Activated CD4-positive, alpha-beta T cell treated with anti-CD3 and anti-CD28 coated beads, Interleukin-2, amount 10 ng/mL, durations not matched to agents 7 days and 5 days (primary cell): ENCODE measurements around the gene KRT84. TPM values are rescaled to one million over a fixed set of nuclear protein-coding genes. Genes with fewer than 3 reads are reported as not detected.

Experiments
- CTCF ChIA-PET: fragments of 350-600 bp; sonication (Branson Sonifier 250); formaldehyde crosslinking; loops from one replicate; lab custom pipeline; 2021; ENCODE audit warnings: antibody characterized with exemption; lab: Charles Lee
- POLR2A ChIA-PET: fragments of 350-600 bp; sonication (Branson Sonifier 250); formaldehyde crosslinking; loops from one replicate; lab custom pipeline; 2021; ENCODE audit warnings: antibody characterized with exemption; lab: Charles Lee
- DNase-seq: peaks from one replicate; pipeline ENCODE4 v3.0.0-alpha.2; 2020
- H3K27ac Mint-ChIP-seq: one replicate; pipeline ENCODE4 v1.8.0; 2021; ENCODE audit warnings: mild to moderate bottlenecking, moderate library complexity, mixed read lengths
- H3K27me3 Mint-ChIP-seq: one replicate; pipeline ENCODE4 v1.8.0; 2021; ENCODE audit warnings: mixed read lengths
- H3K36me3 Mint-ChIP-seq: one replicate; pipeline ENCODE4 v1.8.0; 2021; ENCODE audit warnings: low read depth, mixed read lengths
- H3K4me1 Mint-ChIP-seq: one replicate; pipeline ENCODE4 v1.8.0; 2021; ENCODE audit warnings: mixed read lengths
- H3K4me3 Mint-ChIP-seq: one replicate; pipeline ENCODE4 v1.8.0; 2021; ENCODE audit warnings: mild to moderate bottlenecking, moderate library complexity, mixed read lengths
- H3K9me3 Mint-ChIP-seq: one replicate; pipeline ENCODE4 v1.8.0; 2021; ENCODE audit warnings: mixed read lengths
- total RNA-seq, 2 experiments: library from RNA; stranded (reverse); gene quantifications; one replicate each; pipeline ENCODE4 v1.2.3, GENCODE V29; 2021

The KRT84 gene
- total RNA-seq, 2 experiments from 2014 or later, result not detected

GRCh38 chr12:52360663-52361271, 24.7 kb downstream of the KRT84 start:
- DNase-seq, result no peak
- CTCF ChIA-PET, result interaction anchor here (0.6 to 2.0 kb wide), 7 partner anchors 8 to 617 kb away, joined by 3 to 7 read pairs (median 3); no protein-coding TSS in a partner anchor

DNA sequence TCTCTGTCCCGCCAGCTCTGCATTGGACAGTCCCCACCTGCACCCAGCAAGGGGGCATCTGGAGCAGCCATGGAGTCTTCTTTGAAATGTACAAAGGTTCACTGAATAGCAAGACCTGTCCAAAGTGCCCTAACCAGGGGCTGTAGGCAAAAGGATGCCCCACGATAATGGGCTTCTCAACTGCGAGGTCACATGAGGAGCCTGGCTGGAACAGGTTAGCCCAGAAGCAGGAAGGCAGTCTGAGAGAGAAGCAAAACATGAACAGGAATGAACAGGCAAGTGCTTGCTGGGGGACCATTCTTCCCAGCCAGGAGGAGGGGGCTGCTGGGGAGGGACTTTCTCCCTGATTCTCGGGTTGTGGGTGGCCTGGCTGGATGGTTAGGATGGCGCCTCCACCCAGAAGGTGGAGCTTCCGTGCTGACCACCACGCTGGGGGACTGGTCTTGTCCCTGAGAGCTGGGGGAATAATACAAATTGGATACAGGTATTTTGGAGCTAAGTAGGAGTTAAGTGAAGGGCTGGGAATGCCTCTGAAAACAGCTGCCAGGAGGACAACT, 25.3 kb downstream of the KRT84 start:
- peaks cover 20% of the 10 kb centered on the region for H3K4me1 Mint-ChIP-seq
- no peak overlapping the region for H3K27ac Mint-ChIP-seq
- H3K9me3 Mint-ChIP-seq, result no peaks in the 10 kb centered on the region
- no peaks in the 10 kb centered on the region for H3K36me3 Mint-ChIP-seq
- ChIA-PET CTCF (interaction anchor here (1.4 kb wide), 1 partner anchor 80 kb away, joined by 3 read pairs; no protein-coding TSS in a partner anchor), POLR2A (no interaction called here)
- DNase-seq, result no peak
- no peak overlapping the region for H3K4me3 Mint-ChIP-seq
- H3K27me3 Mint-ChIP-seq, result peaks cover 2% of the 10 kb centered on the region

More at GRCh38 chr12:52360663-52361271, 24.7 kb downstream of the KRT84 start:
- peaks cover 2% of the 10 kb centered on the region for H3K27me3 Mint-ChIP-seq
- H3K9me3 Mint-ChIP-seq, result no peaks in the 10 kb centered on the region
- no peak overlapping the region for H3K27ac Mint-ChIP-seq
- POLR2A ChIA-PET, result no interaction called here
- H3K4me3 Mint-ChIP-seq, result no peak overlapping the region
- peaks cover 20% of the 10 kb centered on the region for H3K4me1 Mint-ChIP-seq
- H3K36me3 Mint-ChIP-seq, result no peaks in the 10 kb centered on the region

- Mint-ChIP-seq H3K27me3 (peaks cover 4% of the 10 kb centered on the region), H3K4me1 (peaks cover 20% of the 10 kb centered on the region), H3K27ac (no peak overlapping the region), H3K4me3 (no peak overlapping the region), H3K36me3 (no peaks in the 10 kb centered on the region), H3K9me3 (no peaks in the 10 kb centered on the region)
- DNase-seq, result no peak
- ChIA-PET CTCF (no interaction called here), POLR2A (no interaction called here)
These were observed 25.8 kb downstream of the KRT84 start for GRCh38 chr12:52359621-52360061.

- no peaks in the 10 kb centered on the region for H3K9me3 Mint-ChIP-seq
- DNase-seq, result peak; percentile 45
- CTCF ChIA-PET, result interaction anchor here (1.5 kb wide), 1 partner anchor 9 kb away, joined by 3 read pairs; the partner anchor contains the start of gene KRT85
- H3K4me1 Mint-ChIP-seq, result peaks cover 20% of the 10 kb centered on the region
- H3K27me3 Mint-ChIP-seq, result peaks cover 4% of the 10 kb centered on the region
- POLR2A ChIA-PET, result no interaction called here
- peak overlapping the region; percentile 21 for H3K27ac Mint-ChIP-seq
- no peaks in the 10 kb centered on the region for H3K36me3 Mint-ChIP-seq
- H3K4me3 Mint-ChIP-seq, result no peak overlapping the region
These were observed 26.7 kb downstream of the KRT84 start for GRCh38 chr12:52358575-52359350.

GRCh38 chr12:52356762-52357580, 28.5 kb downstream of the KRT84 start:
- ChIA-PET CTCF (no interaction called here), POLR2A (no interaction called here)
- H3K4me3 Mint-ChIP-seq, result no peak overlapping the region
- no peaks in the 10 kb centered on the region for H3K36me3 Mint-ChIP-seq
- H3K9me3 Mint-ChIP-seq, result no peaks in the 10 kb centered on the region
- peaks cover 8% of the 10 kb centered on the region for H3K27me3 Mint-ChIP-seq
- H3K4me1 Mint-ChIP-seq, result peaks cover 23% of the 10 kb centered on the region
- no peak for DNase-seq
- no peak overlapping the region for H3K27ac Mint-ChIP-seq

GRCh38 chr12:52356031-52356761, 29.3 kb downstream of the KRT84 start:
- no peak overlapping the region for H3K27ac Mint-ChIP-seq
- peaks cover 11% of the 10 kb centered on the region for H3K27me3 Mint-ChIP-seq
- no peak overlapping the region for H3K4me3 Mint-ChIP-seq
- H3K4me1 Mint-ChIP-seq, result peaks cover 28% of the 10 kb centered on the region
- no peak for DNase-seq
- POLR2A ChIA-PET, result no interaction called here
- CTCF ChIA-PET, result no interaction called here
- H3K36me3 Mint-ChIP-seq, result no peaks in the 10 kb centered on the region
- H3K9me3 Mint-ChIP-seq, result no peaks in the 10 kb centered on the region

DNA sequence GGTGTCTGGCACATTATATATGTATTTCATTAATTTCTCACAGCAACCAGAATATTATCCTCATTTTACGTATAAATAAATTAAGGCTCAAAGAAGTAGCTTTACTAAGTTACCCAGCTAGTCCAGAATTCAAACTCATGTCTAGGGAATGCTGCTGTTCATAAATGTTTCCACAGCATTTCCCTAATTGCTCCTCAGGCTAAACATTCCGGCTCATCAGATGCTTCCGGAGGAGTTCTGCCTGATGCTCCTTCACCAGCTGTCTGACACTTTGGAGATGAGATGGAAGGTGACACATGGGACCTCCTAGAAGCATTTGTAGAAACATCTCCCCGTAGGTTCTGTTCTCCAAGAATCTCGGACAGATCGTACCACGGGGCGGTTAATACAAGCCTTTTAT, 30.3 kb downstream of the KRT84 start:
- ChIA-PET POLR2A (no interaction called here), CTCF (no interaction called here)
- Mint-ChIP-seq H3K27me3 (peaks cover 11% of the 10 kb centered on the region), H3K27ac (no peak overlapping the region), H3K36me3 (no peaks in the 10 kb centered on the region), H3K4me3 (no peak overlapping the region), H3K4me1 (peaks cover 31% of the 10 kb centered on the region), H3K9me3 (no peaks in the 10 kb centered on the region)
- no peak for DNase-seq

GRCh38 chr12:52354200-52354599, 31.3 kb downstream of the KRT84 start:
- CTCF ChIA-PET, result no interaction called here
- Mint-ChIP-seq H3K27ac (no peak overlapping the region), H3K4me3 (no peak overlapping the region), H3K4me1 (peaks cover 26% of the 10 kb centered on the region), H3K27me3 (peaks cover 13% of the 10 kb centered on the region), H3K9me3 (no peaks in the 10 kb centered on the region), H3K36me3 (no peaks in the 10 kb centered on the region)
- POLR2A ChIA-PET, result no interaction called here
- no peak for DNase-seq

GRCh38 chr12:52353766-52354165, 31.7 kb downstream of the KRT84 start:
- H3K27ac Mint-ChIP-seq, result no peak overlapping the region
- peaks cover 14% of the 10 kb centered on the region for H3K27me3 Mint-ChIP-seq
- H3K36me3 Mint-ChIP-seq, result no peaks in the 10 kb centered on the region
- H3K9me3 Mint-ChIP-seq, result no peaks in the 10 kb centered on the region
- peaks cover 23% of the 10 kb centered on the region for H3K4me1 Mint-ChIP-seq
- POLR2A ChIA-PET, result no interaction called here
- no peak for DNase-seq
- H3K4me3 Mint-ChIP-seq, result no peak overlapping the region
- CTCF ChIA-PET, result interaction anchor here (1.6 kb wide), 1 partner anchor 8 kb away, joined by 7 read pairs; no protein-coding TSS in a partner anchor

GRCh38 chr12:52352951-52353350, 32.5 kb downstream of the KRT84 start:
- Mint-ChIP-seq H3K36me3 (no peaks in the 10 kb centered on the region), H3K4me1 (peaks cover 15% of the 10 kb centered on the region), H3K4me3 (no peak overlapping the region), H3K27me3 (peaks cover 15% of the 10 kb centered on the region), H3K9me3 (no peaks in the 10 kb centered on the region), H3K27ac (no peak overlapping the region)
- no peak for DNase-seq
- CTCF ChIA-PET, result interaction anchor here (1.6 kb wide), 1 partner anchor 9 kb away, joined by 7 read pairs; no protein-coding TSS in a partner anchor
- POLR2A ChIA-PET, result no interaction called here

GRCh38 chr12:52351196-52352059, 34.0 kb downstream of the KRT84 start:
- ChIA-PET CTCF (interaction anchor here (1.0 to 1.2 kb wide), 3 partner anchors 22 to 196 kb away, joined by 3 read pairs; no protein-coding TSS in a partner anchor), POLR2A (no interaction called here)
- Mint-ChIP-seq H3K36me3 (no peaks in the 10 kb centered on the region), H3K27me3 (peaks cover 16% of the 10 kb centered on the region), H3K27ac (no peak overlapping the region), H3K4me3 (no peak overlapping the region), H3K4me1 (peaks cover 11% of the 10 kb centered on the region), H3K9me3 (no peaks in the 10 kb centered on the region)
- DNase-seq, result peak; percentile 74
